ENCODE measurements around the gene SPAG16.

SPAG16 gene

DNA sequence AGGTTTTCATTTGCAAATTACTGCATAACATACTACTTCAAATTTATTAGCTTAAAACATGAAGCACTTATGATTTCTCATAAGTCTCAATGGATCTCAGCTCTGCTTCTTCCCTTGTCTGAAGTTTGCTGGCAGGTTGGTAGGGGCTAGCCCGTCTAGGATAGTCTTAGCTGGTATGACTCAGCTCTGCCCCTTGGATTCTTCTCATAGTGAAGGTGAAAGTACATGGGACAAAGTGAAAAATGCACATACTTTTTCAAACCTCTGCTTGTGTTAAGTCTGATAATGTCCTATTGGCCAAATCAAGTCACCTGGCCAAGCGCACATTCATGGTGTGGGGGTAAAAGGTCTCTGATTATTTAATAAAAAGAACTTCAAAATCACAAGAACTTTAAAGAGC lies 941.8 kb downstream of the SPAG16 start:
- in situ Hi-C loops (cut with HindIII; ENCODE audit: low sequenced_read_pairs) = no loop called here

DNA sequence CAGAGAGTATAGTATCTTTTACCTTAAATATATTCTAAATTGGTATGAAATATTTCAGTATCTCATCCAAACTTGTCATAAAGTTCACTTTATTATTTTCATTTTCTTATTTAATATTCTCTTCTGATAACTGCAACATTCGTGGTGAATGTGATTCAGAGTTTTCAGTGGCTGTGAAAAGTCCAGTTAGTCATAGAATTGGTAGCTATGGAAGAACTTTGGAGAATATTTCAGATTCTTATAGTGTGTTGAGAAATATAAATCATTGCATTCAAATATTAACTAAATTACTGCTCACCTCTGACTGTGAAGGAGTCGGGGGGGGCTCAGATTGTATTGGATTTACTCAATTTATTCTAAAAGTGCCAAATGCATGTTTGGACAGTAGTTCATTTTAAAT lies 948.0 kb downstream of the SPAG16 start:
- in situ Hi-C loops (cut with HindIII; ENCODE audit: low sequenced_read_pairs) = no loop called here

DNA sequence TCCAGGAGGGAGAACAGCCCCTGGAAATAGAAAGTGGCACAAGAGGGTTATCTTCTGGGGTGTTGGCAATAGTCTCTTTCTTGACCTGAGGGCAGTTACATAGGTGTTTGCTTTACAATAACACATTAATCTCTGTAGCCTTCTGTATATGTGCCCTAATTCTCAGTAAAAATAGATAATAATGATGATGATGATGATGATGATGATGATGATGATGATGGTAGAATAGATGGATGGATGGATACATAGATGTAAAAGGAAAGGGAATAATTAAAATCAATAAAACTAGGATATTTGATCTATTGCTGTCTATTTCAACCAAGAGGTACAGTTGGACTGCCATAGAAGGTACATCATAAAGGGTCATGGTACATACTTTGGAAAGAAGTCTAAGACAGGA lies 948.9 kb downstream of the SPAG16 start:
- in situ Hi-C loops (cut with HindIII; ENCODE audit: low sequenced_read_pairs) = no loop called here

DNA sequence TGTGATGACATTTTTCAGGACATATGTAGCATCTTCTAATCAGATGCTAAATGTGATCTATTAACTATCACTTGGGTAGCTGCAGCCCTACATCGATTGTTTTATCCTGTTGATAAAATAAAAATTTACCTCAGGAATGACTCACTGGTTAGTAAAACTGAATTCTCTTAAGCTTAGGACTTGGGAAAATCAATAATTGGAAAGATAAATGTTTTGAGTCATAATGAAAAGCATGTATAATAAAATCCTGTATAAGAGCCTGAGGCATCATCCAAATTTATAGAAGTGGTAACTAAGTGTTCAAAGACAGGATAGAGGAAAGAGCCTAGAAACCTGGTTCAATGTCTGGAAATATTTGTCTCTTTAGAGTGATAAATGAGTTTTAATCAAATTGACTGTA lies 958.5 kb downstream of the SPAG16 start:
- in situ Hi-C loops (cut with HindIII; ENCODE audit: low sequenced_read_pairs) = no loop called here

DNA sequence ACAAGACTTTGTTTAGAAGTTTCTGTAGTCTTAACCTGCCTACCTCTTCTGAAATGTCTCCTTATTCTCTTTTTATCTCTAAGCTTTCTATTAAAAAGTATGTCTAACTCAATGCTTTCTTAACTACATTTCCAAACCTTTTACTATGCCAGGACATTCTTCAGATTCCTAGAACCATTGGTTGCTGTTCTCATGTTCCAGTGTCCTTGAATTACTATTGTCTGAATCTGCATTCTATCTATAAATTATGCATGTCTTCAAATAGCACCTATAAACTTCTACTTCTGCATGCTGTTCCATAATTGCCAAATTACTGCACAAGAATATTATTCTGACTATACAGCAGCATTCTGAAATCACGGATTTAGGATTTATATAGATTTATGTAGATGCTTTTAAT lies 960.6 kb downstream of the SPAG16 start:
- in situ Hi-C loops (cut with HindIII; ENCODE audit: low sequenced_read_pairs) = no loop called here

DNA sequence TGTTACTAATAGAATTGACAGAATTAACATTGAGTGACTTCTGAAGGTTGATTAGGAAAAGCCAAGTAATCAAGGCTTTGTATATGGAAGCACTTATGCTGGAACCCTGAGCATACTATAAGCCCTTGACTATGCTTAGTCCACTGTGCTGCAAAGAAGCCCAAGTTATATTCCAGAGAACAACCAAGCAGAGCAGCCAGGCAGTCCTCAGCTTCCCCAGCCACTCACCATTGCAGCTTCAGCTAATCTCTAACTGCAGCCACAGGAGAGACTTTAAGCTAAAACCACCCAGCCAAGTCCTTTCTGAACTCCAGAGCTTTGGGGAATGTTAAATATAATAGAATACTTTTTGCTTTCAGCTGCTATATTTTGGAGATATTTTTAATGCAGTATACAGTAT lies 962.2 kb downstream of the SPAG16 start:
- in situ Hi-C loops (cut with HindIII; ENCODE audit: low sequenced_read_pairs) = no loop called here

DNA sequence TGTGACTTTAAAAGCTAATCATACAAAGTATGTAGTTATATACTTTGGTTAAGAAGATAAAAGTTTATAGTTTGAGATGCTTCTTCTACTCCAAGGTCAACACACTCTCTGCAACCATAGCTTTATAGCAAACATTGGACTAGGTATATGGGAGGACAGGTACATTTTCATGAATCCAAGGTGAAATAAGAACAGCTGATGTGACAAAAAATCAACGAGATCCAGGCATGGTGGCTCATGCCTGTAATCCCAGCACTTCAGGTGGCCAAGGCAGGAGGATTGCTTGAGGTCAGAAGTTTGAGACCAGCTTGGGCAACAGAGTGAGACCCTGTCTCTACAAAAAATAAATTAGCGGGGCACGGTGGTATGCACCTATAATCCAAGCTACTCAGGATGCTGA lies 963.3 kb downstream of the SPAG16 start:
- in situ Hi-C loops (cut with HindIII; ENCODE audit: low sequenced_read_pairs) = no loop called here

DNA sequence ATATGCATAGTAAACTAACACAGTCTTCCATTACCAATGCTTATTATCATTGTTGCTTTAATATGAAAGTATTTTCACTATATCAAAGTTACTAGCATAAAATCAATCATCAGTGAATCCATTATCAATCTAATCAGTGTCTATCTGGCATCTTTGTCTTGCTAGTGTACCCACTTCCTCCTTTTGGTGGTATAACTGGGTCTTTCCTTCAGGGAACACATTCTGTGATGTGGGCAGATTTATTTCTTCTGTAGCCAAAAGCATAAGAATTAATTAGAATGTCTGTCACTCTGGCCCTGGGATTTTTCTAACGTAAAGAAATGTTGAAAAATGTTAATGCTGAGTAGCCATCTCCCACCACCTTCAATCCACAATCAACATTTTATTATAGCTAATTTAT lies 970.8 kb downstream of the SPAG16 start:
- in situ Hi-C loops (cut with HindIII; ENCODE audit: low sequenced_read_pairs) = no loop called here

DNA sequence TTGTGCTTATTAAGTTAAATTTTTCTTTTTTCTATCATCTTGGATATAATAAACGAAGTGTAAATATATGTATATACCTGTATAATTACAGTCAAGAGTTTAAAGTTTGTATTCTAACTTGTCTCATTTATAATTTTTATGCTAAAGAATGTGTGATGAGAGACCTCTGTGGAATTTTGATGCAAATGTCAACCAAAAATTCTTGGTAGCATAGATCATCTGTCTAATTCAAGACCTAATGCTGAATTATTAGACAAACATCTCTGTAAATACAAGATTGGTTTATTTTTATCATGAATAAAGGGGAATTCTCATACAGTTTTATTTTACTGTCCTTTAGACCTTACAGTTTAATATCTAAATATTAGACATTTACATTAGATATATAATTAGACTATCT lies 977.4 kb downstream of the SPAG16 start:
- in situ Hi-C loops (cut with HindIII; ENCODE audit: low sequenced_read_pairs) = no loop called here

DNA sequence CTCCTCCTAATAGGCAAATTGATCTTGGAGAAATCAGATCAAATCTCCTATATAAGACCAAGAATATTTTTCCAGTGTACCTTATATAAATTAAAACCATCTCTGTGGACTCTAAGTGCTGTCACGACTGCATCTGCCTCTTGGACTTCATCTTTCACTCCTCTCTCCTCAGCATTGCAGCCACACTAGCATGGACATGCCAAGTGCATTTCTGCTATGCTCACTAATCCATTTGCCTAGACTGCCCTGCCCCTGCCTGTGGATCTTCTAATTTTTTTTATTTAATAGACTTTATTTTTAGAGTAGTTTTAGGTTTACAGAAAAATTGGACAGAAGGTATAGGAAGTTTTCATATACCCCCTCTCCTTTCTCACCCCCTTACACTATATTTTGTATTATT lies 979.9 kb downstream of the SPAG16 start:
- in situ Hi-C loops (cut with HindIII; ENCODE audit: low sequenced_read_pairs) = no loop called here

DNA sequence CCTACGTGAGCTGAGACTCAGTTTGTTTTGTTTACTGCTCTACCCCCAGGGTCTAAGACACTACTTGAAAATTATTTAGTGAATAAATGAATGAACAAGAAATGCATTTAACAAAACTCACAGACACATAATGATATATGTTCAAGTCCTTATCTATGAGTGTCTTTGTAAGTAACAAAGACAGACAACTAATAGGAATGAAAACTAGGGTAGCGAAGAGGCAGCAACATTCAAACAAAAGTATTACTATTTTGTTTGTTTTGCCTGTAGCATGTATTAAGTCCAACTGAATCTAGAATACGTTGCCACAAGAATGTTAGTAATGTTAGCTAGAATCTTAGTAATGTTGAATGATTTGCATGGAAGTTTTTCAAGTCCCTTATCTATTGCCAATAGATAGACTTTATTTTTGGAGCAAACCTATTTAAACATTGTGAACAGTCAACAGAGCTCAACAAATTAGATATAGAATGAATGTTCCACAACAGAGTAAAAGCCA lies 981.8 kb downstream of the SPAG16 start:
- in situ Hi-C loops (cut with HindIII; ENCODE audit: low sequenced_read_pairs) = no loop called here

DNA sequence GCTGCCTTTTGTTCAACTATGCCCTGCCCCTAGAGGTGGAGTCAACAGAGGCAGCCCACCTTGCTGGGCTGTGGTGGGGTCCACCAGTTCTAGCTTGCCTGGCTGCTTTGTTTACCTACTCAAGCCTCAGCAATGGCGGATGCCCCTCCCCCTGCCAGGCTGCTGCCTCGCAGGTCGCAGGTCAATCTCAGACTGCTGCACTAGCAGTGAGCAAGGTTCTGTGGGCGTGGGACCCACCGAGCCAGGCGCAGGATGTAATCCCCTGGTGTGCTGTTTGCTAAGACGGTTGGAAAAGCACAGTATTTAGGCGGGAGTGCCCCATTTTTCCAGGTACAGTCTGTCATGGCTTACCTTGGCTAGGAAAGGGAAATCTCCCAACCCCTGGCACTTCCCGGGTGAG lies 993.6 kb downstream of the SPAG16 start:
- in situ Hi-C loops (cut with HindIII; ENCODE audit: low sequenced_read_pairs) = no loop called here

DNA sequence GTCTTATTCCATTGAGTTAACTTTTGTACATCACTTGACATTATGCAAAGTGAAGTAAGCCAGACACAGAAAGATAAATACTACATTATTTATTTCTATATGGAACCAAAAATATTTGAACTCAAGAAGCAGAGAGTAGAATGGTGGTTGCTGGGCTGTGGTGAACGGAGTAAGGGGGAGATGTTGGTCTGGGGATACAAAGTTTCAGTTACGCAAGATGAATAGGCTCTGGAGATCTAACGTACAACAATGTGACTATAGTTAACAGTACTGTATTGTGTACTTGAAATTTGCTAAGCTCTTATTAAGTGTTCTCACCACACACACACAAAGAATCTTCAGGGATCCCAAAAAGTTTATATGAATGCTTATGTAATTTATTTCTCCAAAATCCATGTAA lies 1001.7 kb downstream of the SPAG16 start:
- in situ Hi-C loops (cut with HindIII; ENCODE audit: low sequenced_read_pairs) = no loop called here

DNA sequence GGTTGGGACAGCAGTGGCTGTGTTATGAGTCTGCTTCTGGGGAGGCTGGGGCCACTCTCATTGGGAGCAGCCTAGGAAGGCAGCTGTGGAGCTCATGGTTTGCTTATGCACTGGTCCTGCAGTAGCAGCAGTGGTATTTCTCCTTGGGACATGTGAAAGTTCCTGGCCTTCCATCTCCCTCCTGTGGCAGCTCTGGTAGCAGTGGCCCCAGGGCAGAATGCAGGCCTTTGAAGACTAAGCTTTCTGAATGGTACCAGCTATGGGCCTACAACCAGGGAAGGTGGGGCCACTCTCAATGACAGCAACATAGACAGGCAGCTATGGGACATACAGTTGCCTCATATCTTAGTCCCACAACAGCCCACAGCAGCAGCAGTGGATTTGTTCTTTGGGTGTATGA lies 1009.3 kb downstream of the SPAG16 start:
- in situ Hi-C loops (cut with HindIII; ENCODE audit: low sequenced_read_pairs) = no loop called here

DNA sequence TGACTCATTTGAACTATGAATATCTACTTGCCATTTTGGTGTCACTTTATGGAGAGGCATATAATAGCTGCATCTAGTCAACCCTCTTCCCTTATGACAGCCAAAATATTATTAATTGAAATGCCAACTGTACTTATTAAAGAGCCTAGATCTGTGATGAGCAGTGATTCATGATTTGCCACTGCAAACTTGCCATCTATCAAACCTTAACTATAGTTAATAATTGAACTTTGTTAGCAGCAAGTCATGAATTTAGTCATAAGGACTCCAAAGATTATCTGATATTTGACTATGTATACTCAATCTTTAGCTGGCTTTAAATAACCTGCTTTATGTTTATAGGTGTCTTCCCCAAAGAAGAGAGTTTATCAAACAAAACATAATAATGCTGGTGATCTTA lies 1010.2 kb downstream of the SPAG16 start:
- in situ Hi-C loops (cut with HindIII; ENCODE audit: low sequenced_read_pairs) = no loop called here

DNA sequence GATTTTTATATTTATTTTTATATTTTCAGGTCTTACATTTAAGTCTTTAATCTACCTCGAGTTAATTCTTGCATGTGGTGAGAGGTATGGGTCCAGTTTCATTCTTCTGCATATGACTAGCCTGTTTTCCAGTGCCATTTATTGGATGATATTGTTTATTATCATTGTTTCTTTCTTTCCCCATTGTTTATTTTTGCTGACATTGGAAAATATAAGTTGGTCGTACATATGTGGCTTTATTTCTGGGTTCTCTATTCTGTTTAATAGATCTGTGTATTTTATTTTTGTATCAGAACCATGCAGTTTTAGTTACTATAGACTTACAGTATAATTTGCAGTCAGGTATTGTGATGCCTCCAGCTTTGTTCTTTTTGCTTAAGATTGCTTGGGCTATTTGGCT lies 1013.2 kb downstream of the SPAG16 start:
- in situ Hi-C loops (cut with HindIII; ENCODE audit: low sequenced_read_pairs) = no loop called here

DNA sequence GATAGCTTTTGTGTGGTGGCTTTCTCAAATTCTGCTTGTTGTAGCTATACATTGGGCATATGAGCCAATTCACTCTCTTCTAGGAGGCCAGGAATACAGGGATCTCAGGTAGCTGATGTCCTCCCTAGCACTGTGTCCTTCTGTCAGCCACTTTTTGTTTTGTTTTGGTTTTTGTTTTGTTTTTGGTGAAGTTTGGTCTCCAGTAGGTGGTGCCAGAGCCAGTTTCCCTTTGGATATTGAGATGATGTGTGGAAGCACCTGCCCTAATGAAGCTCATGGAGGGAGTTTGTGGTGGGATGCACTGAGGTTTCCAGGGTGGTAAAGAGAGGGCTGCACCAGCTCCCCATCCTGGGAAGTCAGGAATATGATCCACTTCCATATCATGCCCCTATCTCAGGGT lies 1026.1 kb downstream of the SPAG16 start:
- in situ Hi-C loops (cut with HindIII; ENCODE audit: low sequenced_read_pairs) = no loop called here

DNA sequence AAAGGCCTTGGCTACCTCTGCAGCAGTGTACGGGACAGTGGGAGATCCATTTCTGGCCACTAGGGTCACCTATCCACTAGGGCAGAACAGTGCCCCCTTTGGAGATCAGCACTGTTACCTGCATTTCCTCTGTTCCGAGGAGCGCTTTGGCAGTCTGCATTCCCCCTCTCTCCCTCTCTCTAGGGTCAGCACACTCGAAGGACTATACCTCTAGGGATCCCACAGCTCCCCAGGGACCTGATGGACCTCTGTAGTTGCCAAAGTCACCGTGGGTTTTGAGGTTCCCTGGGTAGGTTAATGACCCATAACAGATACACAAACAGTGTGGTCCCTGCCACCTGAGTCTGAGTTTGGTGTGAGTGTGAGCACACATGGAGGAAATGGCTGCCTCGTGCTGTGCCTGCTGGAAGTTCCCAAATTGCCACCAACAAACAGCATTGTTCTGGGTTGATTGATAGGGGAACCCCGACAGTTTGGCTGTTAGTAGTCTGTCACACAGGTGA lies 1026.8 kb downstream of the SPAG16 start:
- in situ Hi-C loops (cut with HindIII; ENCODE audit: low sequenced_read_pairs) = no loop called here

DNA sequence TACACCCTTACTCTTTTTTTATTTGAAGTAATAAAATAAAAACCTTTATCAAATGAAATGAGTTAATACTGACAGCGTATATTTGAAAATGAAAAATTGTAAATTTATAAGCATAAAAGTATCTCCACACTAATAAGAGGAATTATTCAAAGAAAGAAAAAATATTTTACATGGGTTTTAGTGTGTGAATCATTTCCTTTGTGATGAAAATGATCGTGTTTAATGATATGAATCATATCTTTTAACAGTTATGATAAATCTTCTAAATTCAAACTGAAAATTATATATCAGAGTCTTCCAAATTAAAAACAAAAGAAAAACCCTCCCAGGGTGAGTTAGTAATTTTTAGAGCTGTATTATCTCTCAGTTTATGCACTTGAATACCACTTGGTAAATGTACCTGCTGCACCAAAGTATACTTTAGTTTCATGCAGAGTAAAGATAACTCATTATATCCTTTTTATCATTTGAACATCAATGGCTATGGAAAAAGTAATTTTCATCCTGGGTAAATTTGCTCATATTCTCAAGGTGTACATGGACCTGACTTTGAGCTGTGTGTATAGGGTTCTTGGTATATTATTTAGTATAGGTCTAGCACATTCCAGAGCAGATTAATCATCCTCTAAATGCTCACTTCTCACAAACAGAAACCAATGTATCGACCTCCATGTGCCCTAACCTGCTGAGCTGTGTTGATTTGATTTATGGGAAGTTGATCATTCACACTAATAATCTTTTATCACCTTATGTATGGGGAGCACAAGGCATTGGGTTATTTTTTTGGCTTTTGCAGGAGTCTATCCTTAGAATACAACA lies 1027.9 kb downstream of the SPAG16 start:
- in situ Hi-C loops (cut with HindIII; ENCODE audit: low sequenced_read_pairs) = no loop called here

DNA sequence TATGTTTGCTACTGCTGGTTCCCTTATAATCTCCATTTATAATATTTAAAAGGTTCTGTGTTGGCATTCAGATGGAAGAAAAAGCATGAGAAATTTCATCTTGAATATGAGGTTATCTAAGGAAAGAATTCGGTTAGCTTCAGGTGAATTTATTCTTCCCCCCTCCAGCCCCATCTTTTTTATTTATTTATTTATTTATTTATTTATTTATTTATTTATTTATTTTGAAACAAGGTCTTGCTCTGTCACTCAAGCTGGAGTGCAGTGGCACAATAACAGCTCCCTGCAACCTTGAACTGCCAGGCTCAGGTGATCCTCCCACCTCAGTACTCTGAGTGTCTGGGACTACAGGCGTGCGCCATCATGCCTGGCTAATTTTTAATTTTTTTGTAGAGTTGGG lies 1031.1 kb downstream of the SPAG16 start:
- in situ Hi-C loops (cut with HindIII; ENCODE audit: low sequenced_read_pairs) = no loop called here

DNA sequence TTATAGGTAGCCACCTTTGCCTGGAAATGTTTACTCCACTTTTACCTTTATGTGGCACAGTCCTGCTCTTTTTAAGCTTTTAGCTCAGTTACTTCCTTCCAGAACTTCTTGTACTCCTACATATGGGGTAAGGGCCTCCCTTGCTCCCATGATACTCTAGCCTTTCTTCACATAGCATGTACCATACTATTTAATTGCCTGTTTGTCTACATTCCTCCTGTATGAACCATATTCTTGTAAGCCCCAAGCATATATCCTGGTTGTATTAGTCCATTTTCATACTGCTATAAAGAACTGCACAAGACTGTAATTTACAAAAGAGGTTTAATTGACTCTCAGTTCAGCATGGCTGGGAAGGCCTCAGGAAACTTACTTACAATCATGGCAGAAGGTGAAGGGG lies 1035.9 kb downstream of the SPAG16 start:
- in situ Hi-C loops (cut with HindIII; ENCODE audit: low sequenced_read_pairs) = loop anchor here (5.0 kb wide), 1 partner anchor 92 kb away; the partner anchor contains the start of gene VWC2L

DNA sequence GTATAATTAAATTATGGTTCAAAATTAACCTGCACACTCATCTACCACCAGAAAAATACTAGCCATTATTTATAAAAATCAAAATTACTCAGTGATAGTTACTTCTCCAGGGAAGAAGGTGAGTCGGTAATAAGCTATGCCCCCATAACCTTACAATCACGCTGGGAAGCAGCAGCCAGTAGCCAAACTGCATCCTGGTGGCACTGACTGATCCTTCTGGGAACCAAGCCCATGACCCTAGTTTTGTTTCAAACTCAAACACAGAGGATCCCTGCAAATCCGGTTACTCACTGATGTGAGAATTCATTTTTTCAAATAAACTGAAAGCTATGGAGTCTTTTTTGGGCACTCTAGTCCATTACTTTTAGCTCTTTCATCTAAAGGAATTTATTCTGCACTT lies 1038.4 kb downstream of the SPAG16 start:
- in situ Hi-C loops (cut with HindIII; ENCODE audit: low sequenced_read_pairs) = loop anchor here (5.0 kb wide), 1 partner anchor 90 kb away; the partner anchor contains the start of gene VWC2L

DNA sequence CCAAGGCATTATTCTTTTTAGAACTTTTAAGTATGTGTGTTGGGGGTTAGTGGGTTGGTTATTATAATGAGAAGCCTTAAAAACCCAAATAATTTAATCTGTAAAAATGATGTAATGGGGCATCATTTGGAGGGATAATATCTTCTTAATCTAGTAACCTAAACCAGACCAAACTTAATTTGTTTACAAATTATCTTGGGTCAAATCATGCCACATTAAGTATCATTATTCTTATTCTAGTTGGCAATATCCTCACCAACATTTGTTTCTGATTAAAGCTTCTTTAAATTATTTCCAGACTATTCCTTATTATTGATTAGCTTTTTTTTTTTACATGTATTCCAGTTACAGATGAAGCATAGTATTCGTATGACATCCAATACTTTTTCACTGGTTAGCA lies 1041.1 kb downstream of the SPAG16 start:
- in situ Hi-C loops (cut with HindIII; ENCODE audit: low sequenced_read_pairs) = no loop called here

Measured in endothelial cell of hepatic sinusoid (primary cell).